Omental fat pad (tissue), 4 donors: ENCODE results near the gene ZNF79. TPM values are rescaled to one million over a fixed set of nuclear protein-coding genes. Genes with fewer than 3 reads are reported as not detected.

Source experiments
- ATAC-seq: fragments of 150-250 bp; one replicate; pipeline ENCODE4 v1.9.1; 2016; ENCODE audit warnings: mild to moderate bottlenecking, moderate library complexity; ENCODE audit not compliant: low FRiP score
- DNase-seq: peaks from one replicate; pipeline ENCODE4 v3.0.0-alpha.2; 2019; ENCODE audit warnings: low spot score
- total RNA-seq, 4 donors: library from RNA; depleted of rRNA; stranded (reverse); fragments of >200 nt; gene quantifications; one replicate each; pipeline ENCODE4 v1.1.0, GENCODE V29; 2016
- TF ChIP-seq, protein P1 (sequence below), 3 donors: fragments of 450-650 bp; IDR thresholded peaks; one replicate each; pipeline ENCODE4 v1.5.1; 2016 to 2017; ENCODE audit warnings: antibody characterized with exemption in 3 of 3, mild to moderate bottlenecking in 3 of 3, moderate library complexity in 2 of 3

Gene ZNF79
- total RNA-seq, 4 donors from 2014 or later, result 5.0 to 15.4 (median 6.3) TPM

DNA sequence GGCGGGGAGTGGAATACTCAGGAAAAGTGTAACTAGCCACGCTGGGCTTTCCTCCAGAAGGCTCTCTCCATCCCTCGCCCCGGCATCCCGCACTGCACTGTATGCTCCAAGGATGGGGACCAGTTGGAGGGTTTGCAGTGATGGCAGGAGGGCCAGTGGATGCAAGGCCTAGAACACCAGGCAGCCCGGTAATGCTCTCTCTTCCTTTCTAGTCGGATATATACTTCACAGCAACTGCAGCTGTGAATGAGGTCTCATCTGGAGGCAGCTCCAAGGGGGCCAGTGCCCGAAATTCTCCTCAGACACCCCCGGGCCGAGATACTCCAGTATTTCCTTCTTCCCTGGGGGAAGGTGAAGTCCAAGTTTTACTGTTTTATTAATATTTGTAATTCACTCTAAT lies 37.2 kb upstream of the ZNF79 start:
- DNase-seq (no peak), ATAC-seq (no peak)
- TF ChIP-seq, protein P1, sequence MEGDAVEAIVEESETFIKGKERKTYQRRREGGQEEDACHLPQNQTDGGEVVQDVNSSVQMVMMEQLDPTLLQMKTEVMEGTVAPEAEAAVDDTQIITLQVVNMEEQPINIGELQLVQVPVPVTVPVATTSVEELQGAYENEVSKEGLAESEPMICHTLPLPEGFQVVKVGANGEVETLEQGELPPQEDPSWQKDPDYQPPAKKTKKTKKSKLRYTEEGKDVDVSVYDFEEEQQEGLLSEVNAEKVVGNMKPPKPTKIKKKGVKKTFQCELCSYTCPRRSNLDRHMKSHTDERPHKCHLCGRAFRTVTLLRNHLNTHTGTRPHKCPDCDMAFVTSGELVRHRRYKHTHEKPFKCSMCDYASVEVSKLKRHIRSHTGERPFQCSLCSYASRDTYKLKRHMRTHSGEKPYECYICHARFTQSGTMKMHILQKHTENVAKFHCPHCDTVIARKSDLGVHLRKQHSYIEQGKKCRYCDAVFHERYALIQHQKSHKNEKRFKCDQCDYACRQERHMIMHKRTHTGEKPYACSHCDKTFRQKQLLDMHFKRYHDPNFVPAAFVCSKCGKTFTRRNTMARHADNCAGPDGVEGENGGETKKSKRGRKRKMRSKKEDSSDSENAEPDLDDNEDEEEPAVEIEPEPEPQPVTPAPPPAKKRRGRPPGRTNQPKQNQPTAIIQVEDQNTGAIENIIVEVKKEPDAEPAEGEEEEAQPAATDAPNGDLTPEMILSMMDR (IDR thresholded peaks at IDR 0.05), result no peak

DNA sequence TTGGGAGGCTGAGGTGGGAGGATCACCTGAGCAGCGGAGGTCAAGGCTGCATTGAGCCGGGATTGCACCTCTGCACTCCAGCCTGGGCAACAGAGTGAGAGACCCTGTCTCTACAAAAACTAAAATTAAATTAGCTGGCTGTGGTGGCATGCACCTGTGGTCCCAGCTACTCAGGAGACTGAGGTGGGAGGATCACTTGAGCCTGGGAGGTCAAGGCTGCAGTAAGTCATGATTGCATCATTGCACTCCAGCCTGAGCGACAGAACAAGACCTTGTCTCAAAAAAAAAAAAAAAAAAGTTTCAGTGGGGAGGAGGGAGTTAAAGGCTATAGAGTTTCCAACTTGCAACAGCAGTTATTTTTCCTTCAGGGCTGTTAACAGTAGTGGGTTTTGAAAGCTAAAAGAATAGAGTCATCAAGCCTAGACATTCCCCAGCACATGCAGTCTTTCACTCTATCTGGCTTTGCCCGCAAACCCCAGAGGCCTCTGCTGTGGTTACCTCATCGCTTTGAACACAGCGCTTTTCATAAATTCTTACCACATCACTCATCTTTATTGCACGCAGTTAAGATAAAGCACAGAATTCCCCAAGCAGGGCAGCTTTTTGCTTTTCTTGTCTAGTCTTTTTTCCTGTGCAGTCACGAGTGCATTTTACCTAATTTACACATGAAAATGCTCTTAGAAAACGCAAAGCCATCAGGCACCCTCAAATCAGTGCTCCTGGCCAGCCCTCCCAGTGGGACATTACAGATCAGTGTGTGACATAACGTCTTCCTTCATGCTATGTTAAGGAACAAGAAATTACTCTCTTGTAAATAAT lies 35.9 kb upstream of the ZNF79 start:
- DNase-seq, result no peak
- peak; percentile 97 for ATAC-seq
- TF ChIP-seq, protein P1 (IDR thresholded peaks at IDR 0.05), result no peak

DNA sequence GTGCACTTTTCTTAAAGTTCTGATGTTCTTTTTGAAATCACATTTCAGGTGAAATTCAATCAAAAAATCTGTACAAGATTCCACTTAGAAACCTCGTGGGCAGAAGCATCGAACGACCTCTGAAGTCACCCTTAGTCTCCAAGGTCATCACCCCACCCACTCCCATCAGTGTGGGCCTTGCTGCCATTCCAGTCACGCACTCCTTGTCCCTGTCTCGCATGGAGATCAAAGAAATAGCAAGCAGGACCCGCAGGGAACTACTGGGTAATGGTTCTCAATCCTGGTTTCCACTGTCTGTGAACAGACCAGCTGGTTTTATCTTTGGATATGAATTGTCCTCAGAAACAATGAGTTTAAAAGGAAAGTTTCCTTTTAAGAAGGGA lies 35.3 kb upstream of the ZNF79 start:
- DNase-seq (no peak), ATAC-seq (no peak)
- TF ChIP-seq, protein P1 (IDR thresholded peaks at IDR 0.05), result no peak

DNA sequence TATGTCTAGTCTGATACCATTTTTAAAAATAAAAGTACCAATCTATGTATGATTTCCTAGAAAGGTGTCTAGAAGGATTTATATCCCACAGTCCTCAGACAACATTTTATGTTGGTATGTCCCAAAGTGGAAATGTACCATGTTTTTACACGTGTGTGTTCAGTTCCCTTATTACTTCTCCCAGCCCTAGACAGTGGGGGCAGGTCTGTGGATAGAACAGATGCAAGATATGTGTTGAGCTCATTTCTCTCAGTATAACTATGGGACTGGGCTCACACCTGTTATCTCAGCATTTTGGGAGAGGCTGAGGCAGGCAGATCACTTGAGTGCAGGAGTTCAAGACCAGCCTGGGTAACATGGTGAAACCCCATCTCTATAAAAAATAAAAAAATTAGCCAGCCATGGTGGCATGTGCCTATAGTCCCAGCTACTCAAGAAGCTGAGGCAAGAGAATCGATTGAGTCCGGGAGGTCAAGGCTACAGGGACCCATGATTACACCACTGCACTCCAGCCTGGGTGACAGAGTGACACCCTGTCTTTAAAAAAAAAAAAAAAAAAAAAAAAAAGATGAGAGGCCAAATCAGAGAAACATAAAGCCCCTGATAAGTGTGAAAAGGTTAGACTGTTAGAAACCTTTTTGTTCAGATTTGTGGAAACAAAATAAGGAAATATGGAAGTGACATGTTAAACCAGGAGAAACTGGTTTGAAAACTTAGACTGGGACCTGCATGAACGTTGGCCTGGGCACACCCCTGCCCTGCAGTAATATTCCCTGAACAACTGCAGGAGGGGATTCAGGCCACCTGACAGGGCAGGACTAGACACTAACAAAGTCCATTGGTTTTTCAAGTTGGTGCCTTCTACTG lies 34.6 kb upstream of the ZNF79 start:
- DNase-seq, result no peak
- TF ChIP-seq, protein P1 (IDR thresholded peaks at IDR 0.05), result no peak
- no peak for ATAC-seq

DNA sequence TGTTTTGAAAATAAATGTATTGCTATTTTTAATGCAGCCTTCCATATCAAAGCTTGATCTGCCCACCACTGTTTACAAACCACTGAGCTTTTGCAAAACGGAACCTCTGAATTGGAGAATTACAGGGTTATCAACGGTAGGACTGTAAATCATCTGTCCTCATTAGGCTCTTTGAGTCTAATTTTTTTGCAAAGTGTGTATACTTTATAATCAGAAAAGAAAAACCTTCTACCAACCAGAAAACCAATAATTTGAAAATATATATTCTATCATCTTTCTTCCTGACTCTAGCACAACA lies 34.0 kb upstream of the ZNF79 start:
- TF ChIP-seq, protein P1 (IDR thresholded peaks at IDR 0.05), result no peak
- no peak for DNase-seq
- ATAC-seq, result no peak

DNA sequence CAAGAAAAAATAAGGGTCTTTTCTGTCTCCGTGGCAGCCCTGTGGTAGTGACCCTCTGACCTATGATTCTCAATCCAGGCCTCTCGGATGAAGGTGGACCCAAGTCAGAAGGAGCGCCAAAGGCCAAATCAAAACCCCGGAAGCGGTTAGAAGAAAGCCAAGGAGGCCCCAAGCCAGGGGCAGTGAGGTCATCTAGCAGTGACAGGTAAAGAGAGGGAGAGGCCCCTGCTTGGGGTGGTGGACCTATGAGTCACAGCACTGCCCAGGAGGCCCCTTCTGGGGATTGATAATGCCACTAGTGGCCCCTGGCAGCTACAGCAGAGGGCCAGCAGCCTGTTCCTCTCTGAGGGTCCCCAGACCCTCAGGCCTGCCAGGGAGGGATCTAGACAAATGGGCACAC lies 33.6 kb upstream of the ZNF79 start:
- TF ChIP-seq, protein P1 (IDR thresholded peaks at IDR 0.05), result no peak
- no peak for ATAC-seq
- DNase-seq, result no peak
